Measurements from ENCODE around the gene PDE9A.

Gene PDE9A

DNA sequence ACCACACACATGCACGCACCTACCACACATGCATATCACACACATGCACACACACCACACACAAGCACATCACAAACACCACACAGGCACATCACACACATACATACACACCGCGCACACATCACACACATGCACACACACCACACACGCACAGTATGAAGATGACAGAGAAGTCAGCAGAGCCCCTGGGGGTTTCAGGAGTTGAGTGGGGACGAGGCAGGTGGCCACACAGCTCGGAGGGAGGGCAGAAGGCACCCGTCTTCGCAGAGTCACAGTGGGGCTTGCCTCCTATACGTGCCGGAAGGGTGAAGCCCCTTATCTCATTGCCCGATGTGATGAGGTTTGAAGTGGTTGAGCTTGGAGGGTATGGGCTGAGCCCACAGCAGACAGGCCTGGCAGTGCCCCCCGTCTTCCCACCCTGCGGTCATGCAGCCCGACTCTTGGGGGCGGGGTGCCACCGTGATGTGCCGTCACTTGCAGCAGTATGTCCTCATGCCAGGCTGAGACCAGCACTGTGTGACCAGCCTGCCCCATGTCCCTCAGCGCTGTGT, 9.9 kb downstream of the PDE9A start:
- DNase-seq (ENCODE audit: insufficient read length): no peak
- TF ChIP-seq POLR2AphosphoS5 (IDR thresholded peaks at IDR 0.05; ENCODE audit: low read depth, low read length) (no peak), POLR2A (IDR thresholded peaks at IDR 0.05; ENCODE audit: low read depth, low read length) (no peak), TAF1 (IDR thresholded peaks at IDR 0.05; ENCODE audit: borderline replicate concordance, low read depth, low read length) (no peak)
- no peak for FAIRE-seq

DNA sequence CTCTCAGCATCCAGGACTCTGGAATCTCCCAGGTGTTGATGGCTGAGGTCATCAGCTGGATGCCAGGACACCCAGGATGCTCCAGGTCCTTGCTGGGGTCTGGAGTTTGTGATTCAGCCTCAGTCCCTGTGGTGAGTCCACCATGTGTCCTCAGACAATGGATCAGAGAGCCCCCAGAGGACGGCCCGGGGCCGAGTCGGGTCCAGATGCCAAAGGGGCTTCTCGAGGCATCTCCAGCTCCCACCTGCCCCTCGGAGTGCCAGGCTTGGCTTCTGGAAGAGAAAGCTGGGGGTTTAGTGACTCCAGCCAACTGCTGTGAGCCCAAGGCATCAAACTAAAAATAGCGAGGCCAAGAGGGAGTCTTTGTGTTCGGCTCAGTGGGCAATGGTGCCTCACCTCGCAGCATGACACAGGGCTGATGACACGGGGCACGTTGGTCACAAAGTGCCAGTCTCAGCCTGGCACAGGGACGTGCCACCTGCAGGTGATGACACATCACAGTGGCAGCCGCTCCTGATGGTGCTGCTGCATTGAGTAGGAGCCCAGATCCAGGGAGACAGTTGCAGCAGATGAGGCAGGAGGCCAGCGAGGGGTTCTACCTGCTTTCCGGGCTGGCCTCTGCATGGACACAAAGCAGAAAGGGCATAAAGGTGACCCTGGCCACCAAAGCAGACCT, 10.6 kb downstream of the PDE9A start:
- no peak for DNase-seq (ENCODE audit: insufficient read length)
- FAIRE-seq: no peak
- TF ChIP-seq TAF1 (IDR thresholded peaks at IDR 0.05; ENCODE audit: borderline replicate concordance, low read depth, low read length) (no peak), POLR2A (IDR thresholded peaks at IDR 0.05; ENCODE audit: low read depth, low read length) (no peak), POLR2AphosphoS5 (IDR thresholded peaks at IDR 0.05; ENCODE audit: low read depth, low read length) (no peak)

DNA sequence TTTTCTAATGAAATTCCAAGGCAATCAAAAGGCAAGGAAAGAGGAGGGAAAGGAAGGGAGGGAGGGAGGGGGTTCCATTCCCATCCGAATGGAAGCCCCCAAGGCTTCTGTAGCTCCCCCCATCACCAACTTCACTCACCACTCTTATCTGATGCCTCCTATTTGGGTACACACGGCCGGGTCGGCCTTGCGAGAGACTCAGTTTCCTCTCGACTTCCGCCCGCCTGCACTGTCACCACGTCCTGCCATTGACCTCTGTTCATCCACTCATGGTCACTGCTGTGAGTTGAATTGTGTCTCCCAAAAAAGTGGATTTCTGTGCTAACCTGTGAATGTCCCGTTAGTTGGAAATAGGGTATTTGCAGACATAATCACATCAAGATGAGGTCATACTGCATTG, 11.2 kb downstream of the PDE9A start:
- FAIRE-seq: no peak
- TF ChIP-seq TAF1 (IDR thresholded peaks at IDR 0.05; ENCODE audit: borderline replicate concordance, low read depth, low read length) (no peak), POLR2AphosphoS5 (IDR thresholded peaks at IDR 0.05; ENCODE audit: low read depth, low read length) (no peak), POLR2A (IDR thresholded peaks at IDR 0.05; ENCODE audit: low read depth, low read length) (no peak)
- no peak for DNase-seq (ENCODE audit: insufficient read length)

DNA sequence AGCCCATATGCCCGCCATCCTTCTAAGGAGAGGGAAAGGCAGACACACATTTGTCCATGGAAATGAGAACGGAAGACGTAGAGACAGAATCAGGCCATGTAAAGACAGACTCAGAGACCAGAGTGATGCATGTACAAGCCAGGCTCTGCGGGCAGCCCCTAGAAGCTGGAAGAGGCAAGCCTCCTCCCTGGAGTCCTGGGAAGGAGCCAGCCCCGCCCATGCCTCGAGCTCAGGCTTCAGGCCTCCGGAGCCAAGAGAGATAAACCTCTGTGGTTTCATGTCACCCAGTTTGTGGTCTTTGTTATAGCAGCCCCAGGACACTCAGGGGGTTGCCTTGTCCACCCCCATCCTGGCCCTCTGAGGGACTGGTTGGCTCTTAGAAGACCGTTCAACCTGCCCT, 11.6 kb downstream of the PDE9A start:
- DNase-seq (ENCODE audit: insufficient read length) (no peak), FAIRE-seq (no peak)

DNA sequence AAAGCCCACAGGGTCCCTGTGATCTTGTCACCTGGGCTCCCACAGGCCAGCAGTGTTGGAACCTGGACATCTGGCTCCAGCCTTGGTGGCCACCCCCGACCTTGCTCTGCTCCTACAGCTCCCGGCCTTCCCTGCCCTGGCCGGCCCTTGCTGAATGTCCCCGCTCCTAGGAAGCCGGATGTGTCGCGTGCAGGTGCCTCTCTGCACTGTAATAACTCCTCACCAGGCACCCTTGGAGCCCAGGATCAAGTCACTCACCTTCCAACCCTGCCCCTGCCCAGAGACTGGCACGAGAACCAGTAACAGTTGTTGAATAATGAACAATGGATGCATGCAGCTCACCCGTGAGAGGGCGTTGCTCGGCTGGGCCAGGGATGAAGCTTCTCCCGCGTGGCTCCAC, 12.1 kb downstream of the PDE9A start:
- TF ChIP-seq POLR2A (IDR thresholded peaks at IDR 0.05; ENCODE audit: low read depth, low read length) (no peak), POLR2AphosphoS5 (IDR thresholded peaks at IDR 0.05; ENCODE audit: low read depth, low read length) (no peak), TAF1 (IDR thresholded peaks at IDR 0.05; ENCODE audit: borderline replicate concordance, low read depth, low read length) (no peak)
- no peak for DNase-seq (ENCODE audit: insufficient read length)
- no peak for FAIRE-seq

More for the DNA sequence above, 11.6 kb downstream of the PDE9A start:
- TF ChIP-seq TAF1 (IDR thresholded peaks at IDR 0.05; ENCODE audit: borderline replicate concordance, low read depth, low read length) (no peak), POLR2A (IDR thresholded peaks at IDR 0.05; ENCODE audit: low read depth, low read length) (no peak), POLR2AphosphoS5 (IDR thresholded peaks at IDR 0.05; ENCODE audit: low read depth, low read length) (no peak)

DNA sequence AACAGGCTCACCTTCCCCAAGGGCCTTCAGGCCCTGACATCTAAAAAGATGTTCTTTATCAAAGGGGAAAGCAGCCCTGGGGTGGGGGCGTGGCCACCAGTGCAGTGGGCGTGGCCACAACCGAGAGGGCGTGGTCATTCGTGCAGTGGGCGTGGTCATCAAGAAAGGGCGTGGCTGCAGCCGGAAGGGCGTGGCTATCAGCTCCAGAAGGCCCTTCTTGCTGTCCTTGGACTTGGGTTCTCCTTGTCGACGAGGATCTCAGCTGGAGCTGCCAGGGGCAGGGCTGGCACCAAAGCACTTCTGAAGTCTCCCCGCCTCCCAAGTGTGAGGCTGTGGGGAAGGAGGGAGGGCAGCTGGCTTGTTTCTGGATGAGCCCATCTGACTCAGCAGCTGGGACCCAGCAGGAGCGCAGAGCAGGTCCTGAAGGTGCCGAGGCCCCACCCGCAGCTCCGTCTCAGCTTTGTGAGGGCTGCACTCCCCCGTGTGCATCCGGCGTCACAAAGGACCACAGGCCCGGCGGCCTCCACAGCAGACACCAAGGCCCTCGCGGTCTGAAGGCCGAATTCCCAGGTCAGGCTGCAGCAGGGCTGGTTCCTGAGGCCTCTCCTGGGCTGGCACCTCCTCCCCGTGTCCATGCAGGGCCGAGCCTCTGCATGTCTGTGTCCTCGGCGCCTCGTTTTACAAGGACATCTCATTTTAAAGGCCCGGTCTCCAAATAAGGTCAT, 12.8 kb downstream of the PDE9A start:
- FAIRE-seq (peak; percentile 84), DNase-seq (ENCODE audit: insufficient read length) (no peak)
- TF ChIP-seq TAF1 (IDR thresholded peaks at IDR 0.05; ENCODE audit: borderline replicate concordance, low read depth, low read length): no peak
- no peak for TF ChIP-seq POLR2AphosphoS5 (IDR thresholded peaks at IDR 0.05; ENCODE audit: low read depth, low read length)
- TF ChIP-seq POLR2A (IDR thresholded peaks at IDR 0.05; ENCODE audit: low read depth, low read length): no peak

DNA sequence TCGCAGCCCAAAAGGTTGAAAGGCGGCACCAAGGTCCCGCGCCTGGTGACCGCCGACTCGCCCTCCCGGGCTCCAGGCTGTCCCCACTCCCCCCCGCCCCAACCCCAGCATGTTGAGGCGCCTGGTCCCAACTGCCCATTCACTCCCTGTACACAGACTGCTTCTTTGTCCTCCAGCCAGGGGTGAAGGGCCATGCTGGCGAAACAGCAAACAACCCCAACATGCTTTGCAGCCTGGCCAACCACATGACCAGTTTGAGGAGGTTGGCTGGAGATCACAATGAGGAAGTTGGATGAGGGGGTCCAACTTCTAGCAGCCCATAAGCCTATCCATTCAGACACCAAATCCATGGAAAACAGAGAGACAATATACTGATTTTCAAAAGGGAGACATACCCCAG, 13.5 kb downstream of the PDE9A start:
- FAIRE-seq (no peak), DNase-seq (ENCODE audit: insufficient read length) (no peak)
- no peak for TF ChIP-seq TAF1 (IDR thresholded peaks at IDR 0.05; ENCODE audit: borderline replicate concordance, low read depth, low read length)
- TF ChIP-seq POLR2AphosphoS5 (IDR thresholded peaks at IDR 0.05; ENCODE audit: low read depth, low read length): no peak
- TF ChIP-seq POLR2A (IDR thresholded peaks at IDR 0.05; ENCODE audit: low read depth, low read length): no peak

DNA sequence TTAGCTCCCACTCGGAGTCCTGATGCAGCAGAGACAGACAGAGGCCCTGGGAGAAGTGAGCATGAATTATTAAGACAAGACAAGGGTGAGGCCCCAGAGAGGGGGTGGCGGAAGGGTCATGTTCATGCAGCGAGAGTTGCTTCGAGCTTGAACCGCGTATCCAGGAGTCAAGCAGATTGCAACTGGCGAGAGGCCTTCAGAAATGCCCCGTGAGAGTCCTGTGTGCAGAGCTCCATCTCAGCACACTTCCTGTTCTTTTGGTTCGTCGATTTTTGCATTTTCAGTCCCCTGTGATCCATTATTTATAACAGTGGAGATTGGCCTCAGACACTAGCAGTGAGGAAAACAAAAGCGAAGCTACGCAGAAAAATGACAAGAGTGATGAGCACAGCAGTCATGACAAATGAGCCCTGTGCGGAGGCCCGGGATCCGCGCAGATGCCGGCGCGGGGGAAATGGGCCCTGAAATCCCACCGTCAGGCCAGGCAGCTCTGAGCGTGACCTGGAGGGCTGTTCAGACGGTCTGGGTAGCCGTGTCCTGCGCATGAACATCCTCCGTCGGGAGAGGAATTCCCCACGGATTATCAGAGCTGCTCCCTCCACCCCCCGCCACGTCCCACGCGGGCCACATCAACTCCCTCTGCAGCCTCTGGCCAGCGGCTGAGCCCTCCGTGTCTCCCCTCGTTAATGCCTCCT, 15.0 kb downstream of the PDE9A start:
- TF ChIP-seq POLR2A (IDR thresholded peaks at IDR 0.05; ENCODE audit: low read depth, low read length) (no peak), POLR2AphosphoS5 (IDR thresholded peaks at IDR 0.05; ENCODE audit: low read depth, low read length) (no peak), TAF1 (IDR thresholded peaks at IDR 0.05; ENCODE audit: borderline replicate concordance, low read depth, low read length) (no peak)
- FAIRE-seq (no peak), DNase-seq (ENCODE audit: insufficient read length) (no peak)

DNA sequence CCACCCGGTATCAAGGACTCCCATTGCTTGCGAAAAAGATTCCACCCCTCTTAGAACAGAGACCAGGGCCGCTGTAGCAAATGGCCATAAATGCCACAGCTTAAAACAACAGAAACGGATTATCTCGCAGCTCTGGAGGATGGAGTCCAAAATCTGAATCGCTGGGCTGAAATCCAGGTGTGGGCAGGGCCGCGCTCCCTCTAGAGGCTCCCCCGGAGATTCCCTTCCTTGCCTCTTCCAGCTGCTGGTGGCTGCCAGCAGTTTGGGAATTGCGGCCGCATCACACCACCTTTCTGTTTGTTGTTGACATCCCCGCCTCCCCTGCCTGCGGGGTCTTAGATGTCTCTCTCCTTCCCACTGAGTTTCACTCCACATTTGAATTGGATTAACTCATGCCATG, 15.6 kb downstream of the PDE9A start:
- FAIRE-seq: no peak
- no peak for TF ChIP-seq POLR2A (IDR thresholded peaks at IDR 0.05; ENCODE audit: low read depth, low read length)
- no peak for TF ChIP-seq TAF1 (IDR thresholded peaks at IDR 0.05; ENCODE audit: borderline replicate concordance, low read depth, low read length)
- no peak for TF ChIP-seq POLR2AphosphoS5 (IDR thresholded peaks at IDR 0.05; ENCODE audit: low read depth, low read length)

DNA sequence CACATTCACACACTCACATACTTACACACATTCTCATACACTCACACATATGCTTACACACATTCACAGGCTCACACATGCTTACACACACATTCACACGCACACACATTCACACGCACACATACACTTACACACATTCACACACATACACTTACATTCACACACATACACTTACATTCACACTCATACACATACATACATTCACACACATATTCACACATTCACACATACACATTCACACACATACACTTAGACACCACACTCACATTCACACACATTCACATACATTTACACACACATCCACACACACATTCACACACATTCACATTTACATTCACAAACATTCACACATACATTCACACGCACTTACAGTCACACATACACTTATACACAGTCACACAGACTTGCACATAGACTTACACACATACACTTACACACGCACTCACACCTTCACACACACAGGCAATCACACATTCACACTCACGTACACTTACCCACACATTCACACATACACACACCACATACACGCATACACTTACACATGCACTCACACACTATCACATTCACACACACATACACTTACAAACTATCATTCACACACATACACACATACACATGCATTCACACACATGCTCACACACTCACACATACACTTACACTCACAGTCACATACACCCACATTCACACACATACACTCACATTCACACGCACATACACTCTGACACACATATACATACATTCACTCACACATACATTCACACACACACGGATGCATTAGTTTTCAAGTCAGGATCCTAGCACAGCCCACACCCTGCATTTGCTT, 16.8 kb downstream of the PDE9A start:
- TF ChIP-seq TAF1 (IDR thresholded peaks at IDR 0.05; ENCODE audit: borderline replicate concordance, low read depth, low read length): no peak
- TF ChIP-seq POLR2A (IDR thresholded peaks at IDR 0.05; ENCODE audit: low read depth, low read length): no peak
- TF ChIP-seq POLR2AphosphoS5 (IDR thresholded peaks at IDR 0.05; ENCODE audit: low read depth, low read length): no peak
- peak; percentile 79 for FAIRE-seq
- no peak for DNase-seq (ENCODE audit: insufficient read length)

More for the DNA sequence above, 15.6 kb downstream of the PDE9A start:
- DNase-seq (ENCODE audit: insufficient read length): no peak

DNA sequence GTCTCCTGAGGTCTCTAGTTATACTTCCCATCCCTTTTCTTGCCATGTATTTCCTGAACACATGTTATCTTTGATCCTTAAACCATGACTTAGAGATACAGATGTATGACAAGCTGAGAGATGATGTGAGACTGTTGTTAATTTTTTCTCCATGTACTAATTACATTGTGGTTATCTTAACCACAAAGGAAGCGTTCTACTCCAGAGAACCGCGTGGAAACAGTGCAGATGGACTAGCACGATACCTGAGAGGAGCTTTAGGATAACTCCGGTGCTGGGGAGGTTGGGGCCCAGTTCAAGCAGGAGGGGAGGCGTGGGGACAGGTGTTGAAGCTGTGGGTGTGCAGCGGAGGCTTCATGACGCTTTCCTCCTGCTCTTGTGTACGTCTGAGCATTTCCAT, 17.5 kb downstream of the PDE9A start:
- no peak for TF ChIP-seq POLR2A (IDR thresholded peaks at IDR 0.05; ENCODE audit: low read depth, low read length)
- TF ChIP-seq POLR2AphosphoS5 (IDR thresholded peaks at IDR 0.05; ENCODE audit: low read depth, low read length): no peak
- TF ChIP-seq TAF1 (IDR thresholded peaks at IDR 0.05; ENCODE audit: borderline replicate concordance, low read depth, low read length): no peak
- DNase-seq (ENCODE audit: insufficient read length) (no peak), FAIRE-seq (no peak)

Data from GM12892 (cell line).